Measurements from ENCODE around the gene PALD1. TPM values are rescaled to one million over a fixed set of nuclear protein-coding genes. Genes with fewer than 3 reads are reported as not detected.

The PALD1 gene
- total RNA-seq, 1 experiment from 2014 or later: 33.1 TPM

DNA sequence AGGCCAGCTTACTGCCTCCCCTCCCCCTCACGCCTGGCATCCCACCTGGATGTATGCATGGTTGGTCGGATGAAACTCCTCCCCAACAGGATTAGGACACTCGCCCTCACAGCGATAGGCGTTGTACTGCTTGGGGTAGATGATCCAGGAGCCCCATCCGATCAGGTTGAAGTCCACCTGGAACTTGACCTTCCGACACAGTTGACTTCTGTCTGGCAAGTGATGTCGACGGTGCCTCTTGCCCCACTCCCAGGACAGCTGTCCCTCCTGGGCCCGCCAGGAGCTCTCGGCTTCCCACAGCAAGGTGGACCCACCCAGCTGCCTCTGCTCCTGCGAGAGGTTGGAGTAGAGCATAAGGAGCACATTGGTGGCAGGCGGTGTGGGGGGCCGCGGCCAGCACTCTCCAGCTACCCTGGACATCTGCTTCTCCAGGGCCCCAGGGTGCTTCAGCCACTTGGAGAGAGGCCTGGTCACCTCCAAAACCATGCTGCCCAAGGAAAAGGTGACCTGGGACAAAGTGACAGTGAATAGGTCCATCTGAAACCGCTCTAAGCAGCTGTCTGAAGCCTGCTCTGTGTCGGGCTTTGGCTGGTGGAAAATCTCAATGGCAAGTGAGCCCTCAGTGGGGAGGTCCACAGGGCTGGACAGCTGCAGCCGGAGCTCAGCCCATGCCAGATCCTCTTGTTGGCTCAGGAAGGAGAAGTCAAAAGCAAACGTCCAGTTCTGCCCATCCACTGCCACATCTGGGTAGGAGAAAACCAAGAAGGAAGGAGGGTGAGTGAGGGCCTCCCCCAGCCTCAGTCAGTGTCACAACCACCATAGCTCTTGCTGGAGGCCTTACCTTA is 43.1 kb upstream of the PALD1 start:
- Histone ChIP-seq H3K9me3 (ENCODE audit: control insufficient read depth in 1 of 2, insufficient read depth in 1 of 2, low read depth in 1 of 2, low read length in 2 of 2) (no peaks in the 10 kb centered on the region), H3K9ac (ENCODE audit: low read length) (no peak overlapping the region), H3K9me2 (ENCODE audit: insufficient read depth) (no peaks in the 10 kb centered on the region), H3K4me3 (replicated peaks in 1 of 2; ENCODE audit: low read depth in 1 of 2, low read length in 2 of 2) (no peak overlapping the region), H3K36me3 (ENCODE audit: control insufficient read depth in 1 of 2, insufficient read depth in 2 of 2, low read length in 2 of 2) (no peaks in the 10 kb centered on the region), H3K27me3 (ENCODE audit: insufficient read depth, low read length) (no peaks in the 10 kb centered on the region), H2AFZ (ENCODE audit: low read depth, low read length, poor library complexity, severe bottlenecking) (no peak overlapping the region), H3K4me2 (ENCODE audit: low read length) (no peak overlapping the region), H3K27ac (ENCODE audit: low read depth, low read length) (no peak overlapping the region), H4K20me1 (ENCODE audit: insufficient read depth) (no peaks in the 10 kb centered on the region), H3K4me1 (ENCODE audit: control insufficient read depth in 1 of 2, insufficient read depth in 2 of 2, low read length in 2 of 2) (peaks cover 0 to 6% of the 10 kb centered on the region in 2 experiments; a peak in 1 of 4 replicates), H3K79me2 (ENCODE audit: insufficient read depth, low read length) (no peaks in the 10 kb centered on the region)
- no peak for TF ChIP-seq EGR1 (IDR thresholded peaks at IDR 0.05; ENCODE audit: low read depth)
- no peak for TF ChIP-seq ZFX (IDR thresholded peaks at IDR 0.05)
- TF ChIP-seq FOSL1 (IDR thresholded peaks at IDR 0.05; ENCODE audit: low read depth): no peak
- ATAC-seq: no peak
- ChIA-PET CTCF (no interaction called here), POLR2A (no interaction called here), RAD21 (ENCODE audit: low non-redundant PET in 1 of 2, low total read pairs in 2 of 2, uncharacterized antibody in 2 of 2, unreplicated experiment in 2 of 2) (no interaction called here)
- no peak for DNase-seq (ENCODE audit: low read depth, low spot score)
- BruUV-seq (replicated peaks): no TSS peak
- intact Hi-C loops (cut with micrococcal nuclease): no loop called here

DNA sequence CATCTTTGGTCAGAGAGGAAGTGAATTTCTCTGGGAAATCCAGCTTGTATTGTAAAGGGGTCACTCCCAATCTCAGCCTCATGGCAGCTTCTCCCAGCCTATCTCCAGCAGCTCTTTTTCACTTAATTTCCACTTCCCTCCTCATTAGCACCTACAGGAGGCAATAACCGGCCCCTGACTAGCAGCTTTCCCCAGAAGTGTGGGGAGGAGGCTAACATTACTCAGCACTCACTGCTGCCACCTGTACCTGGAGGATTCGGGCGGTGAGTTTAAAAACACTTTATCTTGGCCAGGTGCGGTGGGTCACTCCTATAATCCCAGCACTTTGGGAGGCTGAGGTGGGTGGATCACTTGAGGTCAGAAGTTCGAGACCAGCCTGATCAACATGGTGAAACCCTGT is 40.8 kb upstream of the PALD1 start:
- Histone ChIP-seq H3K9me2 (ENCODE audit: insufficient read depth) (no peaks in the 10 kb centered on the region), H3K9me3 (ENCODE audit: control insufficient read depth in 1 of 2, insufficient read depth in 1 of 2, low read depth in 1 of 2, low read length in 2 of 2) (no peaks in the 10 kb centered on the region), H3K4me3 (replicated peaks in 1 of 2; ENCODE audit: low read depth in 1 of 2, low read length in 2 of 2) (no peak overlapping the region), H4K20me1 (ENCODE audit: insufficient read depth) (no peaks in the 10 kb centered on the region), H3K36me3 (ENCODE audit: control insufficient read depth in 1 of 2, insufficient read depth in 2 of 2, low read length in 2 of 2) (no peaks in the 10 kb centered on the region), H3K4me1 (ENCODE audit: control insufficient read depth in 1 of 2, insufficient read depth in 2 of 2, low read length in 2 of 2) (peaks cover 0 to 6% of the 10 kb centered on the region in 2 experiments; a peak in 1 of 4 replicates), H3K79me2 (ENCODE audit: insufficient read depth, low read length) (no peaks in the 10 kb centered on the region), H3K4me2 (ENCODE audit: low read length) (no peak overlapping the region), H3K9ac (ENCODE audit: low read length) (no peak overlapping the region), H2AFZ (ENCODE audit: low read depth, low read length, poor library complexity, severe bottlenecking) (no peak overlapping the region), H3K27me3 (ENCODE audit: insufficient read depth, low read length) (no peaks in the 10 kb centered on the region), H3K27ac (ENCODE audit: low read depth, low read length) (no peak overlapping the region)
- ChIA-PET POLR2A (no interaction called here), CTCF (no interaction called here), RAD21 (ENCODE audit: low non-redundant PET in 1 of 2, low total read pairs in 2 of 2, uncharacterized antibody in 2 of 2, unreplicated experiment in 2 of 2) (no interaction called here)
- no TSS peak for BruUV-seq (replicated peaks)
- DNase-seq (ENCODE audit: low read depth, low spot score) (no peak), ATAC-seq (peak; percentile 72)
- TF ChIP-seq, protein P1, sequence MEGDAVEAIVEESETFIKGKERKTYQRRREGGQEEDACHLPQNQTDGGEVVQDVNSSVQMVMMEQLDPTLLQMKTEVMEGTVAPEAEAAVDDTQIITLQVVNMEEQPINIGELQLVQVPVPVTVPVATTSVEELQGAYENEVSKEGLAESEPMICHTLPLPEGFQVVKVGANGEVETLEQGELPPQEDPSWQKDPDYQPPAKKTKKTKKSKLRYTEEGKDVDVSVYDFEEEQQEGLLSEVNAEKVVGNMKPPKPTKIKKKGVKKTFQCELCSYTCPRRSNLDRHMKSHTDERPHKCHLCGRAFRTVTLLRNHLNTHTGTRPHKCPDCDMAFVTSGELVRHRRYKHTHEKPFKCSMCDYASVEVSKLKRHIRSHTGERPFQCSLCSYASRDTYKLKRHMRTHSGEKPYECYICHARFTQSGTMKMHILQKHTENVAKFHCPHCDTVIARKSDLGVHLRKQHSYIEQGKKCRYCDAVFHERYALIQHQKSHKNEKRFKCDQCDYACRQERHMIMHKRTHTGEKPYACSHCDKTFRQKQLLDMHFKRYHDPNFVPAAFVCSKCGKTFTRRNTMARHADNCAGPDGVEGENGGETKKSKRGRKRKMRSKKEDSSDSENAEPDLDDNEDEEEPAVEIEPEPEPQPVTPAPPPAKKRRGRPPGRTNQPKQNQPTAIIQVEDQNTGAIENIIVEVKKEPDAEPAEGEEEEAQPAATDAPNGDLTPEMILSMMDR (IDR thresholded peaks at IDR 0.05 in 2 of 3, conservative IDR thresholded peaks at IDR 0.05 in 1 of 3; ENCODE audit: borderline replicate concordance in 1 of 3, insufficient read depth in 1 of 3, low read depth in 2 of 3, low read length in 2 of 3): 0 out of 6 replicates have a peak, but pooled peaks of 1 of the 3 experiments have one; percentile 4
- TF ChIP-seq EGR1 (IDR thresholded peaks at IDR 0.05; ENCODE audit: low read depth): no peak
- intact Hi-C loops (cut with micrococcal nuclease): no loop called here

All from HCT116 (cell line).